ENCODE results near the gene TGFBR3.

The TGFBR3 gene

DNA sequence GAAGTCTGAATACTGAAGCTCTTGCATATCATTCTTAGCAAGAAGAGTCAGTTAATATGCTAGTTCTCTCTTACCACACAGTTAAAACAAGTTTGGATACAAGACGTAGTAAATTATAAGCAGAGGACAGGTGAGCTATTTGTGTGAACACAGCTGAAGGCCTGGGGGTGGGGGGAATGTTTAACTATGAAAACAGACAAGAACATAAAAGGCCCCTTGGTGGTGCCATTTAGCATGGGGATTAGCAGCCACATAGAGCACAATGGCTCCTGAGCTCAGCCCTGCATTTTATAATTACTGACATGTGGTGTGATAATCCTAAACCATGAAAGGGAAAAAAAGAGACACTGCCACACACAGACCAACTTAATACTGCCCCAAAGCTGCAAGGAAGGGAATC is 94.8 kb downstream of the TGFBR3 start:
- H3K36me3 ChIP-seq (replicated peaks; ENCODE audit: low read depth, low read length), result no peaks in the 10 kb centered on the region
- no peak overlapping the region for H3K9ac ChIP-seq (ENCODE audit: low read length)
- H3K4me1 ChIP-seq (ENCODE audit: low read length), result peaks cover 4% of the 10 kb centered on the region; the same call in 1 of the 2 replicates
- no peak overlapping the region for H3K27ac ChIP-seq (ENCODE audit: low read length)
- no peaks in the 10 kb centered on the region for H3K79me2 ChIP-seq (ENCODE audit: low read length)
- no peaks in the 10 kb centered on the region for H3K9me3 ChIP-seq (ENCODE audit: insufficient read depth, low read length)
- H3K4me2 ChIP-seq (ENCODE audit: low read length), result no peak overlapping the region
- no peaks in the 10 kb centered on the region for H4K20me1 ChIP-seq (ENCODE audit: insufficient read depth, low read length)
- no peak overlapping the region for H3K4me3 ChIP-seq (ENCODE audit: low read length)
- H3K27me3 ChIP-seq (ENCODE audit: low read depth, low read length), result no peaks in the 10 kb centered on the region
- TF ChIP-seq, protein P1, sequence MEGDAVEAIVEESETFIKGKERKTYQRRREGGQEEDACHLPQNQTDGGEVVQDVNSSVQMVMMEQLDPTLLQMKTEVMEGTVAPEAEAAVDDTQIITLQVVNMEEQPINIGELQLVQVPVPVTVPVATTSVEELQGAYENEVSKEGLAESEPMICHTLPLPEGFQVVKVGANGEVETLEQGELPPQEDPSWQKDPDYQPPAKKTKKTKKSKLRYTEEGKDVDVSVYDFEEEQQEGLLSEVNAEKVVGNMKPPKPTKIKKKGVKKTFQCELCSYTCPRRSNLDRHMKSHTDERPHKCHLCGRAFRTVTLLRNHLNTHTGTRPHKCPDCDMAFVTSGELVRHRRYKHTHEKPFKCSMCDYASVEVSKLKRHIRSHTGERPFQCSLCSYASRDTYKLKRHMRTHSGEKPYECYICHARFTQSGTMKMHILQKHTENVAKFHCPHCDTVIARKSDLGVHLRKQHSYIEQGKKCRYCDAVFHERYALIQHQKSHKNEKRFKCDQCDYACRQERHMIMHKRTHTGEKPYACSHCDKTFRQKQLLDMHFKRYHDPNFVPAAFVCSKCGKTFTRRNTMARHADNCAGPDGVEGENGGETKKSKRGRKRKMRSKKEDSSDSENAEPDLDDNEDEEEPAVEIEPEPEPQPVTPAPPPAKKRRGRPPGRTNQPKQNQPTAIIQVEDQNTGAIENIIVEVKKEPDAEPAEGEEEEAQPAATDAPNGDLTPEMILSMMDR (IDR thresholded peaks at IDR 0.05; ENCODE audit: low read depth, low read length), result no peak
- no peak for TF ChIP-seq EZH2phosphoT487 (IDR thresholded peaks at IDR 0.05; ENCODE audit: low read depth)
- H2AFZ ChIP-seq (ENCODE audit: low read depth, low read length), result no peak overlapping the region

DNA sequence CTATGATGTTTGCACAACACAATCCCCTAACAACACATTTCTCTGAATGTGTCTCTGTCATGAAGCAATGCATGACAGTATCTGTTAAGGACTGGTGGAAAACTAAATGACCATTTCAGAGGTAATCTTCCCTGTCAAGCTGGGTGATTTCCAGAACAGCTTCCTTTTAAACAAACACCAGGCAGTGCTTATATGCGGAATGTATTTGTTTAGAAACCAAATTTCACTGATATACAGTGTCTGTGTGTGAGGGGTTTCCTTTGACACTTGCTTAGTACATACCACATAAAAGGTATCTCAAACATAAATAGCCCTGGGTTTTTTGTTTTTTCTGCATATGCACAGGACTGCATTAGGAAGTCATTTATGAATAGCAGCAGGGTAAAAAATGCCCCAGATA is 95.6 kb downstream of the TGFBR3 start:
- Histone ChIP-seq H3K79me2 (ENCODE audit: low read length) (no peaks in the 10 kb centered on the region), H3K9me3 (ENCODE audit: insufficient read depth, low read length) (no peaks in the 10 kb centered on the region), H3K9ac (ENCODE audit: low read length) (no peak overlapping the region), H3K36me3 (replicated peaks; ENCODE audit: low read depth, low read length) (no peaks in the 10 kb centered on the region), H3K4me3 (ENCODE audit: low read length) (no peak overlapping the region), H3K27me3 (ENCODE audit: low read depth, low read length) (no peaks in the 10 kb centered on the region), H3K4me2 (ENCODE audit: low read length) (no peak overlapping the region), H3K4me1 (ENCODE audit: low read length) (peaks cover 4% of the 10 kb centered on the region; the same call in 1 of the 2 replicates), H4K20me1 (ENCODE audit: insufficient read depth, low read length) (no peaks in the 10 kb centered on the region), H2AFZ (ENCODE audit: low read depth, low read length) (no peak overlapping the region), H3K27ac (ENCODE audit: low read length) (no peak overlapping the region)
- TF ChIP-seq, protein P1 (IDR thresholded peaks at IDR 0.05; ENCODE audit: low read depth, low read length), result no peak
- TF ChIP-seq EZH2phosphoT487 (IDR thresholded peaks at IDR 0.05; ENCODE audit: low read depth), result no peak

DNA sequence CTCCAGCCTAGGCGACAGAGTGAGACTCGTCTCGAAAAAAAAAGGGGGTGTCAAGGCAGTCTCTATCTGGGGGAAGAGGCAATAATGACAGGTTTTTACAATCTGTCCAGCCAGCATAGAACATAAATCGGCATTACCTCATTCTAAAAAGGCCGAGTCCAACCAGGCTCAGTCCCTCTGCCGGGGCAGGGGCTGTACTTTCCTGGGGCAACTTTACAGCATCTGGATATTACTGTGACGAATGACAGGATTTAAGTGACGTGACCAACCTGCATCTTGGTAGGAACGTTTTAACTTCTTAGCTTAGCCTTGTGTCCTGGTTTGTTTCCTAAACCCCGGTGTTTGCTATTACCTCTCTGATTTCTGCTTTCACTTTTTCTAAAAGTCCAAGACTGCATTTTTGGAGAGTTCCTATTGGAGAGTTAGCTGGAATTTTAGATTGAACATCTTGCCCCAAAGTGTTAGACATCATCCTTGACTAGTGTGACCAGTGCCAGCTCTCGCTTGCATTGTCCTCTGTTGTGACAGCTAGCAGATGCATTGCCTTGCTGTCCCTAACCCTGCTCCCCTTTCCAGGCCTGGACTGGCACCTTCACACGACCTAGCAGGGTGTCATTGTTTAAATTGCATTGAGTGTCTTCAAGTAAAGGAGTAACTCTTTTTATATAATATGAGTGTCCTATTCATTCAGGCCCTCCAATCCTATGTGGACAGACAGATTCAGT is 96.5 kb downstream of the TGFBR3 start:
- Histone ChIP-seq H2AFZ (ENCODE audit: low read depth, low read length) (no peak overlapping the region), H3K4me2 (ENCODE audit: low read length) (no peak overlapping the region), H3K36me3 (replicated peaks; ENCODE audit: low read depth, low read length) (no peaks in the 10 kb centered on the region), H3K27me3 (ENCODE audit: low read depth, low read length) (no peaks in the 10 kb centered on the region), H3K27ac (ENCODE audit: low read length) (no peak overlapping the region), H3K4me3 (ENCODE audit: low read length) (no peak overlapping the region), H3K9me3 (ENCODE audit: insufficient read depth, low read length) (no peaks in the 10 kb centered on the region), H4K20me1 (ENCODE audit: insufficient read depth, low read length) (no peaks in the 10 kb centered on the region), H3K4me1 (ENCODE audit: low read length) (peaks cover 4% of the 10 kb centered on the region; the same call in 1 of the 2 replicates), H3K79me2 (ENCODE audit: low read length) (no peaks in the 10 kb centered on the region), H3K9ac (ENCODE audit: low read length) (no peak overlapping the region)
- no peak for TF ChIP-seq EZH2phosphoT487 (IDR thresholded peaks at IDR 0.05; ENCODE audit: low read depth)
- TF ChIP-seq, protein P1 (IDR thresholded peaks at IDR 0.05; ENCODE audit: low read depth, low read length), result no peak

DNA sequence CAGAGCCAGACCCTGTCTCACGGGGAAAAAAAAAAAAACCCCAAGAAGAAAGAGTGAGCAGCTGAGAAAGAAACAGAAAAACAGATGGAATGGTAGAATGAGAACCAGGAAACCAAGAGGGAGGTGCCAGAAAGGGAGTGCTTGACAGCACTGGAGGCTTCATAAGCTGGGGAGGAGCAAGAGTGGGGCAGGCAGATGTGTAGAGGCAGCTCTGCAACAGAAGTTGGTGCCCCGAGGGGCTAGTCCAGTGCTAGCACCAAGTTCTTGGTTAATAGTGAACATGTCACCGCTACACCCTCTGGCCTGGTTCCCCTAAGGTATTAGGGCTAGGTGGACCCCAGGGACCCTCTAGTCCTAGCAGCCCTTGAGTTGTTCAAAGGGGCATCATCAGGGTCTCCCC is 98.0 kb downstream of the TGFBR3 start:
- no peak for TF ChIP-seq EZH2phosphoT487 (IDR thresholded peaks at IDR 0.05; ENCODE audit: low read depth)
- TF ChIP-seq, protein P1 (IDR thresholded peaks at IDR 0.05; ENCODE audit: low read depth, low read length), result no peak
- H3K9me3 ChIP-seq (ENCODE audit: insufficient read depth, low read length), result no peaks in the 10 kb centered on the region
- no peak overlapping the region for H3K27ac ChIP-seq (ENCODE audit: low read length)
- H2AFZ ChIP-seq (ENCODE audit: low read depth, low read length), result no peak overlapping the region
- no peaks in the 10 kb centered on the region for H3K36me3 ChIP-seq (replicated peaks; ENCODE audit: low read depth, low read length)
- H4K20me1 ChIP-seq (ENCODE audit: insufficient read depth, low read length), result no peaks in the 10 kb centered on the region
- no peak overlapping the region for H3K4me2 ChIP-seq (ENCODE audit: low read length)
- H3K4me3 ChIP-seq (ENCODE audit: low read length), result no peak overlapping the region
- no peaks in the 10 kb centered on the region for H3K79me2 ChIP-seq (ENCODE audit: low read length)
- peaks cover 4% of the 10 kb centered on the region; the same call in 1 of the 2 replicates for H3K4me1 ChIP-seq (ENCODE audit: low read length)
- no peaks in the 10 kb centered on the region for H3K27me3 ChIP-seq (ENCODE audit: low read depth, low read length)
- H3K9ac ChIP-seq (ENCODE audit: low read length), result no peak overlapping the region

Measured in OCI-LY3 (cell line).